HK-2 (cell line): ENCODE measurements around the gene THAP2.
"Not testable (repeated sequence)": the region's sequence is repeated elsewhere in the genome, so short reads cannot be mapped to it uniquely, and the experiment has no call there.

Experiments
- DNase-seq: peaks from one replicate; pipeline ENCODE4 v3.0.0-alpha.2; 2018; ENCODE audit not compliant: unreplicated experiment

Gene THAP2

GRCh38 chr12:71662849-71663560 lies 1.1 kb upstream of the THAP2 start:
- DNase-seq: peak; percentile 64

DNA sequence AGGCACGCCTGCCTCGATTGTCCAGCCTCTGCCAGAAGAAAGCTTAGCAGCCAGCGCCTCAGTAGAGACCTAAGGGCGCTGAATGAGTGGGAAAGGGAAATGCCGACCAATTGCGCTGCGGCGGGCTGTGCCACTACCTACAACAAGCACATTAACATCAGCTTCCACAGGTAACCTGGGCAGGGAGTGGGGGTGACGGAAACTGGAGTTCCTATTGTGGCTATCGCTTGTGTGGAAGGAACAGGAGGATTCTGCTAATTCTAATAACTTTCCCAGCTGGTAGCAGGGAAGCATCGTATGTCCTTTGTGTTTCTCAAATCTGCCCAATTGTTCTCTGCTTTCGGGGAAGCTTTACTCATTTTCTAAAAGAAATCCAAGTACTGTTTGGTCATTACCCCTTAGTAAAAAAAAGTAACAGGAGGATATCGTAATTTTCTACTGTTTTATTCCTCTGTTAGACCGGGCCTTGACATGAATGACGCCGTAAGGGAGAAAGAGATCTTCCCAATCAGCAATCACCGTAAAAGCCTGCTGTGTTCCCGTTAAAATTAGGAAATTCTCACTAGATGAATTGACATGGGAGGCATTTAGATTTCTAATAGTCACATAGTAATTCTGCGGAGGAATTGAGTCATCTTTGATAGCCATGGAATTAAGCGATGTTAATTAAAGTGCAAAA lies 449 bp downstream of the THAP2 start:
- DNase-seq: no peak

GRCh38 chr12:71665090-71665463 lies 976 bp downstream of the THAP2 start:
- no peak for DNase-seq

DNA sequence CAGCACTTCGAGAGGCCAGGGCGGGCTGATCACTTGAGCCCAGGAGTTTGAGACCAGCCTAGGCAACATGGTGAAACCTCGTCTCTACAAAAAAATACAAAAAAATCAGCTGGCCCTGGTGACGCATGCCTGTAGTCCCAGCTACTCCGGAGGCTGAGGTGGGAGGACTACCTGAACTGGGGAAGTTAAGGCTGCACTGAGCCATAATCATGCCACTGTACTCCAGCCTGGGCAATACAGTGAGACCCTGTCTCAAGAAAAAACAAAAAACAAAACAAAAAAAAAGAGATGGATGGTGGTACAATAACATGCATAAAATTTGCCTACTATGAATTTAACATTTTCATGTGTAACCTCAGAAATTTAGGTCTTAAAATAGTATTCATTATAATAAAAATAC lies 2.2 kb downstream of the THAP2 start:
- no peak for DNase-seq

DNA sequence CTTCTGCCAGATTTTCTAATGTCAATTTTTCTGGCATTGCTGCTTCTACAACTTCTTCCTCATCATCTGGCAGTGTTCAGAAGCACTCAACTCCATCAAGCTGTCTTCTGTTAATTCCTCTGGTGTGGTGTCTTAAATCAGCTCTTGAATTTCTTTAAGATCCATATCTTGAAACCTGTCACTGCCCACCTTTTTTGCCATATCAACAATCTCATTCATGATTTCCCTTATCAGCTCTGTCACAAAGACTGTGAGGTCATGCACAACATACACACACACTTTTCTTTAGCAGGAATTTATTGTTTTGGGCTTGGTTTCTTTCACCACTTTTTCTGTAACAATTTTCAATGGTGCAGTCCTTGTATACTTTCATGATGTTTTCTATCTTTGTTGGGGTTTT lies 7.2 kb downstream of the THAP2 start:
- no peak for DNase-seq

DNA sequence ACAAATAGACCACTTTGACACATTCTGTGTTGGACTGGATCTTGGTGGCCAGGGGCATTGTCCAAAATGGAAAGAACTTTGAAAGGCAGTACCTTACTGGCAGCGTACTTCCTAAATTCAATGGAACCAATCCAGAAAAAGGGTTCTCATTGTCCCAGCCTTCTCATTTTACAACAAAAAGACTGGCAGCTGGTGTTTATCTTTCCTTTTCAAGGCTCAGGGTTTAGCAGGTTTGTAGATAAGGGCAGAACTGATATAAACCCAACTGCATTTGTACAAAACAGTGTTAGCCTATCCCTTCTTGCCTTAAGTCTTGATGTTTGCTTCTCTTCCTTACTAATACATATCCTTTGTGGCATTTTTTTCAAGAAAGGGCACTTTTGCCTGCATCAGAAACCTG lies 7.7 kb downstream of the THAP2 start:
- no peak for DNase-seq

GRCh38 chr12:71682466-71682865 lies 18.4 kb downstream of the THAP2 start:
- DNase-seq: no peak

- no peak for DNase-seq
These were observed 19.5 kb downstream of the THAP2 start for GRCh38 chr12:71683633-71684032.

GRCh38 chr12:71684081-71684480 lies 20.0 kb downstream of the THAP2 start:
- no peak for DNase-seq

GRCh38 chr12:71685312-71685906 lies 21.3 kb downstream of the THAP2 start:
- peak; percentile 13 for DNase-seq

DNA sequence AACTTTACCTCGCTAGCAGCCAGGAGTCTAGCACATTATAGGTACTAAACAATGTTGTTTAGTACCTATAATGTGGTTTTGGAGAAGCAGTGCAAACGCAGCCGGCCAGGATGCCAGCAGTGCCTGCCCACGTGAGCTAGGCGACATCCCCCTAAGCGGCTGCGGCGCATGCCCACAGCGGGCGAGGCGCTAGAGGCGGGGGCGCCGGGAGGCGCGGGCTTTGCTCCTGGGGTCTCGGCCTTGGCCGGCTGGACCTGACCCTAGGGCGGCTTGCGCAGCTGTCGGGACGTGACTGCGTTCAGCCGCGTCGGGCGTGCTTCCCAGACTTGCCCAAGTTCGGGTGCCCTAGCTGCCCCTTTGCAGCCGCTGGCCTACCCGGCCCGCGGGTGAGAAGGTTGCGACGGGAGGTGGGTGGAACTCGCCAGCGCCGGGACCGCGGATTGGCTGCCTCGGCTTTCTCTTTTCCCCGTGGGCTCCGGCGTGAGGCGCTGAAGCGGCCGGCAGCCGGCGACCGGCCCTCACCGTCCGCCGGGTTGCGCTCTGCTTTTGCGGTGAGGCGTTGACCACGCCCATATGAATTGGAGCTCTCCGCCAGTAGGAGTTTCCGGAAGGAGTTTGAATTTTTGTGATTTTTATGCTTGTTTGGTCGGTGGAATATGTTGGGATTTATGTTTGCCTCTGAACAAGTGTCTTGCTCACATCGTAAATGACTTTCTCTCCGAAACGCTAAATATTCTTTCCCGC lies 22.0 kb downstream of the THAP2 start, which contains the start of gene TMEM19:
TMEM19 (plus strand) TSS at position 169 of the 744 bp plus-strand sequence. CDS start 599 bp downstream, outside the sequence.
- DNase-seq: peak; percentile 90

GRCh38 chr12:71686658-71687025 lies 22.5 kb downstream of the THAP2 start:
- no peak for DNase-seq

- not testable (repeated sequence) for DNase-seq
These were observed 23.1 kb downstream of the THAP2 start for GRCh38 chr12:71687172-71687571.

DNA sequence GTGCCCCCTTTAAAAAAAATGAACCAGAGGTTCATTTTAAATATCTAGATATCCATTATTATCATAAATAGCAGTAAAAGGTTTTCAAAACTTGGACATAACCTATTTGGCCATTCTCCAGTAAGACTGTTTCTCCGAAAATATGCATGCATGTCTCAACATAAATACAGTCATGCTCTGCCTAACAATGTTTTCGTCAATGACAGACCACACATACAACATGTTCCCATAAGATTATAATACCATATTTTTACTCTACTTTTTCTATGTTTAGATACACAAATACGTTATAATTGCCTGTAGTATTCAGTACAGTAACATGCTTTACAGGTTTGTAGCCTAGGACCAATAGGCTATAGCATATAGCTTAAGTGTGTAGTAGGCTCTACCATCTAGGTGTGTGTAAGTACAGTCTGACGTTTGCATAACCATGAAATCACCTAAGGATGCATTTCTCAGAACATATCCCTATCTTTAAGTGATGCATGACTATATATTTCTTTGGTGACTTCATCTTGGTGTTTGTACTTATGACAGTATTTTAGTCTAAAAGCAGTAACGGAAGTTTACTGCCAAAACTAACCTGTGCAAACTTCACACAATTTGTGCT lies 25.0 kb downstream of the THAP2 start:
- DNase-seq: no peak

DNA sequence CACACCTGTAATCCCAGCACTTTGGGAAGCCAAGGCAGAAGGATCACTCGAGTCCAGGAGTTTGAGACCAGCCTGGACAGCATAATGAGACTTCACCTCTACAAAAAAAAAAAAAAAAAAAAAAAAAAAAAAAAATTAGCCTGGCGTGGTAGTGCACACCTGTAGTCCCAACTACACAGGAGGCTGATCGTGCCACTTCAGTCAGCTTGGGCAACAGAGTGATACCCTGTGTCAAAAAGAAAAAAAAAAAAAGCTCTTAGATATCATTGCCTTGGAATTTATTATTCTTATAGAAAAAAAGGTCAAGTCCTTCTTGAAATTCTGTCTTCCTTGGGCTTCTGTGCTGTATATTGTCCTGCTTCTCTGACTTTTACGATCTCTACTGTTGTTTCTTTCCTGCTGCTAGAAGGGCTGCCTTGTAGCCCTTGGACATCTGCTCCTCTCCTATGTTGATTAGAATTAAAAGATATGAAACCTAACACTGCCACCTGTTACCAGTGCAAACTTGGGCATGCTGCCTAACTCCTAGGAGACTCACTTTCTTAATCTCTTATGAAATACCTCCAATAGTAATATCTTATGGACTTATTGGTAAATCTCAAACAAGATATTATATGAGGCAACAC lies 27.5 kb downstream of the THAP2 start:
- DNase-seq: no peak

DNA sequence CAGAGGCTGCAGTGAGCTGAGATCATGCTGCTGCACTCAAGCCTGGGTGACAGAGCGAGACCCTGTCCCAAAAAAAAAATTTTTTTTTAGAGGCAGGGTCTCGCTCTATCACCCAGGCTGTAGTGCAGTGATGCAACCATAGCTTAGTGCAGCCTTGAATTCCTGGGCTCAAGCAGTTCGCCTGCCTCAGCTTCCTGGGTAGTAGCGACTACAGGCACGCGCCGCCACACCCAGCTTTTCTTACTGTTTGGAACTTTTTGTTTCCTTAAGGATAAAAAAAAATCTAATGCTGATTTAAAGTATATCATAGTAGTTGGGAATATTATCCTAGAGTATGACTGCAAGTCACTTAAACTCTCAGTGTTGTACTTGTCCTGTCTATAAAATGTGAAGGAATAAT lies 29.0 kb downstream of the THAP2 start:
- no peak for DNase-seq

DNA sequence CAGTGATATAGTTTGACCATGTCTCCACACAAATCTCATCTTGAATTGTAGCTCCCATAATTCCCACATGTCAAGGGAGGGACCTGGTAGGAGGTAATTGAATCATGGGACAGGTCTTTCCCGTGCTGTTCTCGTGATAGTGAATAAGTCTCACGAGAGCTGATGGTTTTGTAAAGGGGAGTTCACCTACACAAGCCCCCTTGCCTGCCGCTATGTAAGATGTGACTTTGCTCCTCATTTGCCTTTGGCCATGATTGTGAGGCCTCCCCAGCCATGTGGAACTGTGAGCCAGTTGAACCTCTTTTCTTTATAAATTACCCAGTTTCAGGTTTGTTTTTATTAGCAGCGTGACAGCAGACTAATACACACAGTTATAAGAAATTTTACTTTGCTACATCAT lies 29.6 kb downstream of the THAP2 start:
- not testable (repeated sequence) for DNase-seq

DNA sequence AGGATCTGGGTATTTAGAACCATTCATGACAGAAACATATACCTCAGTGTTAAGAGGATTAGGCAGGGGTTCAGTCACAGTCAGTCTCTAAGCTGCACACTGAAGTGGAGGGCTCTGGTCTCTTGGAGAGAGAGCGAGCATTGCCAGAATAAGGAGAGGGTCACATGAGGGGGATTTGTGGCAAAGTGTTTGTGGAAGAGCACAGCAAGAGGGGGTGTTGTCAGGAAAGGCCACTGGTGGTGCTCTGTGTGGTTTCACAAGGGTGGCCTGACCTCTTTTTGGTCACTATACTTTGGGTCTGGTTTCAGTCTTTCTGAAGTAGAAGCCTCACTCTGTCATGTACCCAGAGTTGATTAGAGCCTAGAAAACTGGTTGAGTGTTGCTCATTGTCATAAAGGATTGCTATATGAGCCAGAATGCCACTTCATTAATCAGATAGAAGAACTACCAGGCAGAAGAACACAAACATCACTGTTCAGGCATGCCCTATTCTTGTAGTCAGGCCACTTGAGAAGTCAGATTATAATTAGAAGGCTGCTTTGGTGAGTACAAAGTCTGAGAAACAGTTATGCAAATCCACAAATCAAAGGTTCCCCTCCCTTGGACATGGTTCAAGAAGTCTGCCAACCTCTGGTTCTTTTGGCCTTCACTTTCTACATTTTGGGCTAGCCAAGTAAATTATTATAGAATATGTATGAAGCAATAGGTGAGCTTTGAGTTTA lies 30.2 kb downstream of the THAP2 start:
- DNase-seq: no peak

DNA sequence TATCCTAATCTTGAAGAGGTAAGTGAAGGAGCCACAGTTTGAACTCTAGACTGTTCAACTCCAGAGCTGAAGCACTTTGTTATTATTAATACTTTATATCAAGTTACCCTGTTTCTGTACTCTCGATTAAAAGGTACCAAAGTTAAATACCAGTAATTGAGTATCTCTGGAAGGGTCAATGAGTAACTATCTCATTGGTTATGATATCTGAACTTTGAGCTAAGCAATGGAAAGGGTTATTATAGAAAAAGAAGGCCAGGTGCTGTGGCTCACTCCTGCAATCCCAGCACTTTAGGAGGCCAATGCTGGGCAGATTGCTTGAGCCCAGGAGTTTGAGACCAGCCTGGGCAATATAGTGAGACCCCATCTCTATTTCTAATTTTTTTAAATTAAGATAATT lies 31.7 kb downstream of the THAP2 start:
- no peak for DNase-seq

DNA sequence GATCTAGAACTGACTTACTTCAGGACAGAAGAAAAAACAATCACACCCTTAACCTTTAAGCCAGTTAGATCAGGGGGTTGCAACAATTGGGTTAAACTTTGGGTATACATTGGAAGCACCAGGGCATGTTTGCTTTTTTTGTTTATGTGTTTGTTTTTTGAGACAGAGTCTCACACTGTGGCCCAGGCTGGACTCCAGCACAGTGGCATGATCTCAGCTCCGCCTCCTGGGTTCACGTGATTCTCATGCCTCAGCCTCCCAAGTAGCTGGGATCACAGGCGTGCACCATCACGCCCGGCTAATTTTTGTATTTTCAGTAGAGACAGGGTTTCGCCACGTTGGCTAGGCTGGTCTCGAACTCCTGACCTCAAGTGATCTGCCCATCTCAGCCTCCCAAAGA lies 38.1 kb downstream of the THAP2 start:
- DNase-seq: not testable (repeated sequence)

- DNase-seq: no peak
These were observed 38.5 kb downstream of the THAP2 start for GRCh38 chr12:71702590-71702989.
